ENCODE data around the gene SLC26A2. TPM values are rescaled to one million over a fixed set of nuclear protein-coding genes. Genes with fewer than 3 reads are reported as not detected.

The SLC26A2 gene
- total and polyA plus RNA-seq, 4 donors, result 5.8 to 25.6 (median 14.1) TPM

- H3K9ac ChIP-seq (ENCODE audit: insufficient read depth in 1 of 2, low read length in 2 of 2), result no peak overlapping the region
- TF ChIP-seq, protein P1, sequence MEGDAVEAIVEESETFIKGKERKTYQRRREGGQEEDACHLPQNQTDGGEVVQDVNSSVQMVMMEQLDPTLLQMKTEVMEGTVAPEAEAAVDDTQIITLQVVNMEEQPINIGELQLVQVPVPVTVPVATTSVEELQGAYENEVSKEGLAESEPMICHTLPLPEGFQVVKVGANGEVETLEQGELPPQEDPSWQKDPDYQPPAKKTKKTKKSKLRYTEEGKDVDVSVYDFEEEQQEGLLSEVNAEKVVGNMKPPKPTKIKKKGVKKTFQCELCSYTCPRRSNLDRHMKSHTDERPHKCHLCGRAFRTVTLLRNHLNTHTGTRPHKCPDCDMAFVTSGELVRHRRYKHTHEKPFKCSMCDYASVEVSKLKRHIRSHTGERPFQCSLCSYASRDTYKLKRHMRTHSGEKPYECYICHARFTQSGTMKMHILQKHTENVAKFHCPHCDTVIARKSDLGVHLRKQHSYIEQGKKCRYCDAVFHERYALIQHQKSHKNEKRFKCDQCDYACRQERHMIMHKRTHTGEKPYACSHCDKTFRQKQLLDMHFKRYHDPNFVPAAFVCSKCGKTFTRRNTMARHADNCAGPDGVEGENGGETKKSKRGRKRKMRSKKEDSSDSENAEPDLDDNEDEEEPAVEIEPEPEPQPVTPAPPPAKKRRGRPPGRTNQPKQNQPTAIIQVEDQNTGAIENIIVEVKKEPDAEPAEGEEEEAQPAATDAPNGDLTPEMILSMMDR (IDR thresholded peaks at IDR 0.05; ENCODE audit: control extremely low read depth, extremely low read depth), result no peak
- no peaks in the 10 kb centered on the region for H3K9me3 ChIP-seq (ENCODE audit: control insufficient read depth in 4 of 4, insufficient read depth in 3 of 4, low read length in 3 of 4)
- peak in 1 of 3 donors; percentile 15 for DNase-seq
- H3K36me3 ChIP-seq (ENCODE audit: control insufficient read depth in 4 of 4, insufficient read depth in 4 of 4, low read length in 4 of 4), result peaks cover 12 to 26% (median 17%) of the 10 kb centered on the region in 4 donors
- H3K4me1 ChIP-seq (ENCODE audit: control insufficient read depth in 5 of 5, insufficient read depth in 5 of 5, low read length in 5 of 5), result no peaks in the 10 kb centered on the region
- 86% methylated on average over 3 of the region's 3 CpGs for WGBS, 2 donors
- no peak overlapping the region for H3K27ac ChIP-seq (ENCODE audit: low read depth in 1 of 2, low read length in 1 of 2)
- no peak overlapping the region for H3K4me3 ChIP-seq
- no peak for ATAC-seq (ENCODE audit: insufficient read depth, low FRiP score)
- H3K27me3 ChIP-seq (ENCODE audit: control insufficient read depth in 3 of 3, insufficient read depth in 3 of 3, low read length in 2 of 3), result no peaks in the 10 kb centered on the region
These were observed 20.6 kb downstream of the SLC26A2 start for GRCh38 chr5:149981206-149981605.

DNA sequence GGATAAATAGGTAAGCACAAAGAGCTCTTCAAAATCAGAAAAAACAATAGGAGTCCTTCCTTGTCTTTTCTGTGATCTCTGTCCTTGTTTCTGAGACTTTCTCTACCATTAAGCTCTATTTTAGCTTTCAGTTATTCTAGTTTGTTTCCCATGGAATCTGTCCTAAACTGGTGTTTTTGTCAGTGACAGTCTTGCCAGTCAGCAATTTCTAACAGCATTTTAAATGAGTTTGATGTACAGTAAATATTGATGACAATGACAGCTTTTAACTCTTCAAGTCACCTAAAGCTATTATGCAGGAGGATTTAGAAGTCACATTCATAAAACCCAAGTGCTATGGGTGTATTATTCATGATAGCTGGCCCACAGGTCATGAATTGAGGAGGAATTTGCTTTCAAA is 21.9 kb downstream of the SLC26A2 start:
- H3K9ac ChIP-seq (ENCODE audit: insufficient read depth in 1 of 2, low read length in 2 of 2), result no peak overlapping the region
- no peak for DNase-seq
- TF ChIP-seq, protein P1 (IDR thresholded peaks at IDR 0.05; ENCODE audit: control extremely low read depth, extremely low read depth), result no peak
- no peaks in the 10 kb centered on the region for H3K9me3 ChIP-seq (ENCODE audit: control insufficient read depth in 4 of 4, insufficient read depth in 3 of 4, low read length in 3 of 4)
- no peak for ATAC-seq (ENCODE audit: insufficient read depth, low FRiP score)
- H3K36me3 ChIP-seq (ENCODE audit: control insufficient read depth in 4 of 4, insufficient read depth in 4 of 4, low read length in 4 of 4), result peaks cover 12 to 26% (median 17%) of the 10 kb centered on the region in 4 donors
- no peaks in the 10 kb centered on the region for H3K4me1 ChIP-seq (ENCODE audit: control insufficient read depth in 5 of 5, insufficient read depth in 5 of 5, low read length in 5 of 5)
- no peaks in the 10 kb centered on the region for H3K27me3 ChIP-seq (ENCODE audit: control insufficient read depth in 3 of 3, insufficient read depth in 3 of 3, low read length in 2 of 3)
- H3K4me3 ChIP-seq, result no peak overlapping the region
- no peak overlapping the region for H3K27ac ChIP-seq (ENCODE audit: low read depth in 1 of 2, low read length in 1 of 2)

DNA sequence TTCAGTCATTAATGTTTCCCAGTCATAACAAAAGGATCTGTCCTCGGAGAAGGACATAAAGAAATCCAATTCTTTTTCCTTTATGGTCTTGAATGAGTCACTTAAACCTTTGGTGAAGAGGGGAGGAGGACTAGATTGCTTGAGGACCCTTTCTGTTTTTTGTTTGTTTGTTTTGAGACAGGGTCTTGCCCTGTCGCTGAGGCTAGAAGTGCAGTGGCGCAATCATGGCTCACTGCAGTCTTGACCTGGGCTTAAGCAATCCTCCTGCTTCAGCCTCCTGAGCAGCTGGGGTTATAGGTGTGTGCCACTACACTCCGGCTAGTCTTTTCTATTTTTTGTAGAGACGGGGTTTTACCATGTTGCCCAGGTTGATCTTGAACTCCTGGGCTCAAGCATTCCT is 27.6 kb downstream of the SLC26A2 start:
- no peak overlapping the region for H3K4me3 ChIP-seq
- ATAC-seq (ENCODE audit: insufficient read depth, low FRiP score), result no peak
- 70 to 77% methylated on average over 5 of the region's 5 CpGs for WGBS, 2 donors
- TF ChIP-seq, protein P1 (IDR thresholded peaks at IDR 0.05; ENCODE audit: control extremely low read depth, extremely low read depth), result no peak
- no peak for DNase-seq
- peaks cover 0 to 4% (median 1%) of the 10 kb centered on the region in 4 donors for H3K36me3 ChIP-seq (ENCODE audit: control insufficient read depth in 4 of 4, insufficient read depth in 4 of 4, low read length in 4 of 4)
- no peaks in the 10 kb centered on the region for H3K4me1 ChIP-seq (ENCODE audit: control insufficient read depth in 5 of 5, insufficient read depth in 5 of 5, low read length in 5 of 5)
- H3K9me3 ChIP-seq (ENCODE audit: control insufficient read depth in 4 of 4, insufficient read depth in 3 of 4, low read length in 3 of 4), result no peaks in the 10 kb centered on the region
- H3K27ac ChIP-seq (ENCODE audit: low read depth in 1 of 2, low read length in 1 of 2), result no peak overlapping the region
- no peak overlapping the region for H3K9ac ChIP-seq (ENCODE audit: insufficient read depth in 1 of 2, low read length in 2 of 2)
- no peaks in the 10 kb centered on the region for H3K27me3 ChIP-seq (ENCODE audit: control insufficient read depth in 3 of 3, insufficient read depth in 3 of 3, low read length in 2 of 3)

Measured in lung (tissue), 12 donors.